Endometrium (tissue), 2 donors: ENCODE measurements around the gene NDUFS8.

Experiments used
- FAIRE-seq: peaks from 2 replicates; lab custom pipeline; 2012; peaks lifted over from hg19 to GRCh38; lab: Jason Lieb, UNC
- donor health status: control.
- donor health status: control.

The NDUFS8 gene

GRCh38 chr11:68016161-68016903 is 14.1 kb upstream of the NDUFS8 start:
- no peak for FAIRE-seq

DNA sequence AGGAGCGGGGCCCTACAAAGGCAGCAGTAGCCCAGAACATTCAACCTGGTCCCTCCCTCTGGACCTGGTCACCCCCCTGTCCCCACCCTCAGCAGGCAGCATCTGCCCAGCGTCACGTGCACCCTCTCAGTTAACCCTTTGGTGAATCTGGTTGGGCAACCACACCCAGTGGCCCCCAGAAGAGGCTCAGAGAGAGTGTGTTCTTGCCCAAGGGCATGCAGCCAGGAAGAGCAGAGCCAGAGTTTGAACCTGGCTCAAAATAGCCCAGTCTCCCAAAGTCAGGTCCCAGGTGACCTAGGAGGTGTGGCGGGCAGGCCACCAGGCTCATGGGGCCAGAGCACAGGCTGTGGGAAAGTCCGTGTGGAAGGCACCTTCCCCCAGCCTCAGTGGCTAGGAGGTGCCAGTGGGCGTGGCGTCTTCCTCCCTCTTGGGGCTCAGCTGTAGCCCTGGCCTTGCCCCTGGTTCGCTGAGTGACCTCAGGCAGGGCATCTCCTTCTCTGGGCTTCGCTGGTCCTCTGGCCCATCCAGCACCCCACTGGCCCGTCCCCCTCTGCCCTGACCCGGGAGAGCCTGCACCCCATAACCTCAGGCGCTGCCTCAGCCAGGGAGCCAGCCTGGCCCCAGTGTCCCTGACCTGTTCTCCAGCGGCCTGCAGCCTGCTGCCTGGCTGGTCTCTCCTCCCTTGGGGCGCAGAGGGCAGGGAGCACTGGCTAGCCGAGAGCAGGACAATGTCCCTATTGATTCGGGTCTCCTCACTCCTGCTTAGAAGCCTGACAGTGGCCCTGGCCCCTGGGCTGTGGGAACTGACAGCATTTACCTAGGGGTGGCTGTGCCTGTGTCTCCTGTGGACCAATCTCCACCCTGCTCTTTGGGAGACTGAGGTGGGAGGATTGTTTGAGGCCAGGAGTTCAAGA is 13.3 kb upstream of the NDUFS8 start:
- FAIRE-seq: no peak

GRCh38 chr11:68017980-68018729 is 12.3 kb upstream of the NDUFS8 start:
- FAIRE-seq: no peak

DNA sequence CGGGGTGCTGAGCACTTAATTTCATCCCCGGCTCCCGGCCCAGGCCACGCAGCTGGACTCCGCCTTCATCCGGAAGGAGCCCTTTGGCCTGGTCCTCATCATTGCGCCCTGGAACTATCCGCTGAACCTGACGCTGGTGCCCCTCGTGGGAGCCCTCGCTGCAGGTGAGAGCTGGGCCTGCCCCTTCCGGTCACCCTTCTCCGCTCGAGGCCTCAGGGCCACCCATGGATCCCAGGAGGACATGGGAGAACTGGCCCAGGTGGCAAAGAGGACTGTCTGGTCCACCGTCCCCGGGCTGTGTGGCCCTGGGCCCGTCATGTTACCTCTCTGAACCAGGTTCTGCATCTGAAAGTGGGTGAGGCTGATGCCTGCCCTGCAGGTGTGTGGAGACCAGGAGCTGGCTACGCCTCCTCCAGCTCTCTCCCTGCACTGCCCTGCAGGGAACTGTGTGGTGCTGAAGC is 11.7 kb upstream of the NDUFS8 start:
- FAIRE-seq: no peak

DNA sequence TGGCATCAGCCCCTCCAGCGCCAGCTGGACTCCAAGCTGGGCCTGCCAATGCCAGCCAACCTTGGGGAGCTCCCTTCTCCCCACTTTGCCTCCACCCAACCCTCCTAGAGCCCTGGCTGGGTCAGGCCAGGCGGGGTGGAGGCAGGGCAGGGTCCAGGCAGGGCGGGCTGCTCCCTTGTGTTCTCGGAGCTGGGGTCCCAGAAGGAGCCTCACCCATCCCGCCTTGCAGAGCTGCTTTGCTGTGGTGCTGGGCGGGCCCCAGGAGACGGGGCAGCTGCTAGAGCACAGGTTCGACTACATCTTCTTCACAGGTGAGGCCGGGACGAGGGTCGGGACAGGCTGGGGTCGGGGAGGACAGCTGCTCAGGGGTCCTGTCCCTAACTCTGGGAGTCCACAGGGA is 11.0 kb upstream of the NDUFS8 start:
- no peak for FAIRE-seq

DNA sequence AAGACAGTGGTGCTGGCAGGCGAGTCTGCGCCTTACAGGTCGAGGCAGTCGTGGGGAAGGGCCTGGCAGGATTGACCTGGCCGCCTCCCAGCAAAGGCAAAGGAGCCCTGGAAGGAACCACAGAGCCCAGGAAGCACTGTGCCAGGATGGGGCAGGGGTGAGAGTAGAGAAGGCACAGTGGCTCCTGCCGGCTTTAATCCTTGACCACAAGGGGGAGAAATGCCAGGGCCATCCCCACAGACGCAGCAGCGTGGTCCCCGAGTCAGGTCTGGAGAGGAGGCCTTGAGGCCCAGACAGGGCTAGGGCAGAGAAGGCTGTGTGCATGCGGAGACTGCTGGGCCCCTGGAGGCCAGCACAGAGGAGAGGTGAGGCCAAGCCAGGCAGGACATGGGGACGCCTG is 9.9 kb upstream of the NDUFS8 start:
- FAIRE-seq: no peak

DNA sequence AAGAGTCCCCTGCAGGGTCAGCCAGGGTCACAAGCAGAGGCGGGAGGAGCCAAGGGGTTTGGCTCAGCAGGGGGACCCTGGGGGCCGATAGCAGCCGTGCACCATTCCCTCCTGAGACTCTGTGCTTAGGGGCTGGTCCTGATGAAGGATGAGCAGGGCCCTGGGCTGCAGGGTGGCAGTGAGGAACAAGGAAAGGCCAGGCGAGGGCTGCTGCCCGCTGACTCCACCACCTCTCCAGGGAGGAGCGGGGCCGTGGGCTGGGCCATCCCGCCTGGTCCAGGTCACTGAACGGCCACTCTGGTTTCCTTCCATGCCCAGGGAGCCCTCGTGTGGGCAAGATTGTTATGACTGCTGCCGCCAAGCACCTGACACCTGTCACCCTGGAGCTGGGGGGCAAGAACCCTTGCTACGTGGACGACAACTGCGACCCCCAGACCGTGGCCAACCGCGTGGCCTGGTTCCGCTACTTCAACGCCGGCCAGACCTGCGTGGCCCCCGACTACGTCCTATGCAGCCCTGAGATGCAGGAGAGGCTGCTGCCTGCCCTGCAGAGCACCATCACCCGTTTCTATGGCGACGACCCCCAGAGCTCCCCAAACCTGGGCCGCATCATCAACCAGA is 9.2 kb upstream of the NDUFS8 start:
- no peak for FAIRE-seq

- FAIRE-seq: no peak
Observed at GRCh38 chr11:68022531-68022930, 8.0 kb upstream of the NDUFS8 start.

- no peak for FAIRE-seq
Observed at GRCh38 chr11:68024508-68024907, 6.0 kb upstream of the NDUFS8 start.

GRCh38 chr11:68025047-68025446 is 5.4 kb upstream of the NDUFS8 start:
- no peak for FAIRE-seq

DNA sequence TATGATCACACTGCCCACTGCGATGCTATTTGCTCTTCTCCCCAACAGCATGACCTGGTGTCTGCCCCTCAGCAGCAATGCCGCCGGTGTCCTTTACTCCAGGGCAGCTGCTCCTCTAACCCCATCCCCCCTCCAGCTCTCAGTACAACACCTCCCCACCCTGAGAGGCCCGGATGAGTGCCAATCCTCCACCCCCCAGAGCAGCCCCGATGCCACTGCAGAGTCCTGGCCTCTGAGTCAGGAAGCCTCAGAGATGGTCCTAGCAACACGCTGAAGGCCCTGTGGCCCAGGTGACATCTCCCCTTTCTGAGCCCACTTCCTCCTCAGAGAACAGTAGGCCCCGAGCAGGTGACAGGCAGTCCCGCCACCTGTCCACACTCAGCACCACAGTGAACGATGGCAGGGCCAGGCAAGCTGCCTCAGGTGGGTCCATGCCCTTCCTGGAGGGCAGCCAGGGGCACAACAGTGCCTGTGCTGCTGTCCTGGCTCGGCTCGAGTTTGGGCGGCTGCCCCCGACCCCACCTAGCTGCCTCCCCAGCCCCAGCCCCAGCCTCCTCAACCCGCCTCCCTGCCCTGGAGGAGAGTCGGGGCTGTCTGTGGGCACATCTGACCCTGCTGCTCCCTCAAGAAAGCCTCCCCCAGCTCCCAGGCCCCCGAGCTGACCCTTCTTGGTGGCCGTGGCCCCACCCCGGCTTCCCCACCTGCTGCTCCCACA is 3.9 kb upstream of the NDUFS8 start:
- no peak for FAIRE-seq

DNA sequence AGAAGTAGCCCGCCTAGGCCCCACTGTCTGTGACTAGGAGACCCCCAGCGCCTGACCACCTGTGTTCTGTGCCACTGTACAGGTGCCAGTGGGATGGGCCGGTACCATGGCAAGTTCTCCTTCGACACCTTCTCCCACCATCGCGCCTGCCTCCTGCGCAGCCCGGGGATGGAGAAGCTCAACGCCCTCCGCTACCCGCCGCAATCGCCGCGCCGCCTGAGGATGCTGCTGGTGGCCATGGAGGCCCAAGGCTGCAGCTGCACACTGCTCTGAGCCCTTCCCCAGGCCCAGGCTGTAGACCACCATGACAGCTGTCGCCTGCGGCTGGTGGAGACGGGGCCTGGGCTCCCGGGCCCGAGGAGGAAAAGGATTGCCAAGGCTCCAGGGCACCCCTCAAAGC is 2.8 kb upstream of the NDUFS8 start:
- no peak for FAIRE-seq

GRCh38 chr11:68028802-68029545 is 1.5 kb upstream of the NDUFS8 start:
- no peak for FAIRE-seq

- no peak for FAIRE-seq
Observed at GRCh38 chr11:68031144-68031464, 623 bp downstream of the NDUFS8 start.

DNA sequence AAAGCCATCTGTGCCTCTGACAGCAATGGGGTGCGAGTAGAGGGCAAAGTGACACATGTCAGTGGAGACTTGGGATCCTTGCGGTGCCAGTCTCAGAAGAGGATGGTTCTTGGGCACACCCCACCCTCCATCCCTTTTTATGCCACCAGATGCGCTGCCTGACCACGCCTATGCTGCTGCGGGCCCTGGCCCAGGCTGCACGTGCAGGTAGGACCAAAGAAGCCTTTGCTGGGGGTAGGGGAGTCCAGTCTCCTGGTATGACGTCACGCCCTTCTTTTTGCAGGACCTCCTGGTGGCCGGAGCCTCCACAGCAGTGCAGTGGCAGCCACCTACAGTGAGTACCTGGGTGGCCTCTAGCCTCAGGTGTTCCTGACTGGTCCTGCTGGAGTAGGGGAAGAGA is 1.5 kb downstream of the NDUFS8 start:
- no peak for FAIRE-seq

- FAIRE-seq: no peak
Observed at GRCh38 chr11:68032997-68033707, 2.7 kb downstream of the NDUFS8 start.

DNA sequence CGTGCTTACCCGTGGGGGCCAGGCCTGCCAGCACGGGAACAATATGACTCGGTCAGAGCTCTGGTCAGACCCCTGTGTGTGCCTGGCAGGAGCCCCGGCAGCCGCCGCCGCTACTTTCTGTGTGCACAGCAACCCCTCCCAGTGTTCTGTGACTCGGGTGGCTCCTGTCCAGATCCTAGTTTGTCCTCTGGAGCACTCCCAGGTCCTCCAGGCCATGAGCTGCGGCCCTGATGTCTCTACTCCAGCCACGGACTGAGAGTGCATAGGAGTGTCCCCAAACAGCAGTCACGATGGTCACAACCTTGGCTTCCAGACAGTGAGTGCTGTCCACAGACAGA is 3.2 kb downstream of the NDUFS8 start:
- FAIRE-seq: no peak

DNA sequence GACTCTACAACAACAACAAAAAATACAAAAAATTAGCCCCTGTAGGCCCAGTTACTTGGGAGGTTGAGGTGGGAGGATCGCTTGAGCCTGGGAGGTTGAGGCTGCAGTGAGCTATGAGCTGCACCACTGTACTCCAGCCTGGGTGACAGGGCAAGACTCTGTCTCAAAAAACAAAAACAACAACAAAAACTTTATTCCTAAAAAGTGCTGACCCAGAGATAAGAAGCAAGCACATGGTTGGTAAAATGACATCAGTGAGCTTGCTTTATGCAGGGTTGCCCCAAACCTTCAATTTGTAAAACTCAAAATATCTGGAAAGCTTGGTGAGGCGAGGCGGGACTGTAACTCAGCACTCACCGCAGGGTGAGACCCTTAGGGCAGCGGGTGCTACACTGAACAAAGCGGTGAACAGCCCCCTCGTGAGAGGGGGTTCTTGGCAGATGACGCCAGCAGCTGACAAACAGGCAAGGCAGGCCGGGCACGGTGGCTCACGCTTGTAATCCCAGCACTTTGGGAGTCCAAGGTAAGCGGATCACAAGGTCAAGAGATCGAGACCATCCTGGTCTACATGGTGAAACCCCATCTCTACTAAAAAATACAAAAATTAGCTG is 4.9 kb downstream of the NDUFS8 start:
- no peak for FAIRE-seq

DNA sequence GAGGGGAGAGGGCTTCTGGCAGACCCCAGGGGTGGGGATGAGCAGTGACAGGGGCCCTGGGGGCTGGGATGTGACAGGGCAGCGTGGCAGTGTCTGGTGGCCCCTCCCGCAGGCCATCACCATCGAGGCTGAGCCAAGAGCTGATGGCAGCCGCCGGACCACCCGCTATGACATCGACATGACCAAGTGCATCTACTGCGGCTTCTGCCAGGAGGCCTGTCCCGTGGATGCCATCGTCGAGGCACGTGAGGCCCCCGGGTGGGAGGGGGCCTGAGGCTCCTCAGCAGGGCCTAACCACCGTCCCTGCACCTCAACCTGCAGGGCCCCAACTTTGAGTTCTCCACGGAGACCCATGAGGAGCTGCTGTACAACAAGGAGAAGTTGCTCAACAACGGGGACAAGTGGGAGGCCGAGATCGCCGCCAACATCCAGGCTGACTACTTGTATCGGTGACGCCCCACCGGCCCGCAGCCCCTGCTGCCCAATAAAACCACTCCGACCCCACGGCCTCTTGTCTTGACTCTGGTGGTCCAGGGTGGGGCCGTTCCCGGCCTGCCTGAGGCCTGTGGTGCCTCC is 5.7 kb downstream of the NDUFS8 start:
- FAIRE-seq: no peak
